Bronchial epithelial cell (primary cell): ENCODE data around the gene ADCY2. TPM values are rescaled to one million over a fixed set of nuclear protein-coding genes. Genes with fewer than 3 reads are reported as not detected.

Experiments used
- DNase-seq: peaks from one replicate; pipeline ENCODE4 v3.0.0-alpha.2; 2010; ENCODE audit warnings: low read depth
- FAIRE-seq: peaks from 2 replicates; lab custom pipeline; 2011; peaks lifted over from hg19 to GRCh38; lab: Jason Lieb, UNC
- H3K27me3 ChIP-seq: 2 replicates; pipeline ENCODE4 v1.5.1; 2011; ENCODE audit warnings: low read length; ENCODE audit not compliant: control insufficient read depth, insufficient read depth
- H3K36me3 ChIP-seq: 2 replicates; pipeline ENCODE4 v1.5.1; 2011; ENCODE audit warnings: low read length; ENCODE audit not compliant: control insufficient read depth, insufficient read depth
- H3K4me3 ChIP-seq: 2 replicates; pipeline ENCODE4 v1.5.1; 2011; ENCODE audit warnings: mild to moderate bottlenecking, low read depth, low read length, control low read depth
- total RNA-seq: library from RNA; depleted of rRNA; stranded (reverse); fragments of >200 nt; gene quantifications from 2 replicates; pipeline ENCODE4 v1.2.1, GENCODE V29; 2014
- TF ChIP-seq, protein P1 (sequence below): IDR thresholded peaks from 2 replicates; pipeline ENCODE4 v1.5.1; 2011; ENCODE audit warnings: mild to moderate bottlenecking, moderate library complexity, low read length, control low read depth, inconsistent platforms; ENCODE audit not compliant: insufficient read depth, severe bottlenecking

Gene ADCY2
- total RNA-seq, 1 donor from 2014 or later: under 0.01 TPM

- no peaks in the 10 kb centered on the region for H3K27me3 ChIP-seq
- no peak overlapping the region for H3K4me3 ChIP-seq
- H3K36me3 ChIP-seq: no peaks in the 10 kb centered on the region
- no peak for DNase-seq
- TF ChIP-seq, protein P1, sequence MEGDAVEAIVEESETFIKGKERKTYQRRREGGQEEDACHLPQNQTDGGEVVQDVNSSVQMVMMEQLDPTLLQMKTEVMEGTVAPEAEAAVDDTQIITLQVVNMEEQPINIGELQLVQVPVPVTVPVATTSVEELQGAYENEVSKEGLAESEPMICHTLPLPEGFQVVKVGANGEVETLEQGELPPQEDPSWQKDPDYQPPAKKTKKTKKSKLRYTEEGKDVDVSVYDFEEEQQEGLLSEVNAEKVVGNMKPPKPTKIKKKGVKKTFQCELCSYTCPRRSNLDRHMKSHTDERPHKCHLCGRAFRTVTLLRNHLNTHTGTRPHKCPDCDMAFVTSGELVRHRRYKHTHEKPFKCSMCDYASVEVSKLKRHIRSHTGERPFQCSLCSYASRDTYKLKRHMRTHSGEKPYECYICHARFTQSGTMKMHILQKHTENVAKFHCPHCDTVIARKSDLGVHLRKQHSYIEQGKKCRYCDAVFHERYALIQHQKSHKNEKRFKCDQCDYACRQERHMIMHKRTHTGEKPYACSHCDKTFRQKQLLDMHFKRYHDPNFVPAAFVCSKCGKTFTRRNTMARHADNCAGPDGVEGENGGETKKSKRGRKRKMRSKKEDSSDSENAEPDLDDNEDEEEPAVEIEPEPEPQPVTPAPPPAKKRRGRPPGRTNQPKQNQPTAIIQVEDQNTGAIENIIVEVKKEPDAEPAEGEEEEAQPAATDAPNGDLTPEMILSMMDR: no peak
- no peak for FAIRE-seq
Observed at GRCh38 chr5:7537573-7537972, 141.6 kb downstream of the ADCY2 start.

DNA sequence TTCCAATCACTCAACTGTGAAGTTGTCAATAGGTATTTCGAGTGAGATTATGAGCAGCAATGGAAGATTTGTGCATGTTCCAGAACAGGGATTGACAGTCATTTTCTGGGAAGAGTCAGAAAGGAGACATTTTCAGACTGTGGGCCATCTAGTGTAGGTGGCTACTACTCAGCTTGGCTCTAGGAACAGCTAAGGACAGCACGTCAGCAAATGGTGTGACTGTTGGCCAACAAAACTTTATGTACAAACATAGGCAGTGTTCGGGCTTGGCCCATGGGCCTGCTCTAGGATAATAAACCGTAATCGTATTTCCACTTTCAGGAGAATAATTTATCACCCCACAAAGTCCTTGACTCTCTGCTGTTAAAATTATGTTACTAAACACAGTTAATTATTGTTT lies 143.6 kb downstream of the ADCY2 start:
- FAIRE-seq (no peak), DNase-seq (no peak)
- no peaks in the 10 kb centered on the region for H3K36me3 ChIP-seq
- H3K4me3 ChIP-seq: no peak overlapping the region
- TF ChIP-seq, protein P1: no peak
- H3K27me3 ChIP-seq: no peaks in the 10 kb centered on the region

- H3K4me3 ChIP-seq: no peak overlapping the region
- H3K27me3 ChIP-seq: no peaks in the 10 kb centered on the region
- no peaks in the 10 kb centered on the region for H3K36me3 ChIP-seq
- DNase-seq: no peak
- FAIRE-seq: no peak
- TF ChIP-seq, protein P1: no peak
Observed at GRCh38 chr5:7540736-7541485, 145.0 kb downstream of the ADCY2 start.

- Histone ChIP-seq H3K4me3 (no peak overlapping the region), H3K27me3 (no peaks in the 10 kb centered on the region), H3K36me3 (no peaks in the 10 kb centered on the region)
- TF ChIP-seq, protein P1: no peak
- DNase-seq (peak; percentile 1), FAIRE-seq (no peak)
Observed at GRCh38 chr5:7541898-7542297, 146.0 kb downstream of the ADCY2 start.

DNA sequence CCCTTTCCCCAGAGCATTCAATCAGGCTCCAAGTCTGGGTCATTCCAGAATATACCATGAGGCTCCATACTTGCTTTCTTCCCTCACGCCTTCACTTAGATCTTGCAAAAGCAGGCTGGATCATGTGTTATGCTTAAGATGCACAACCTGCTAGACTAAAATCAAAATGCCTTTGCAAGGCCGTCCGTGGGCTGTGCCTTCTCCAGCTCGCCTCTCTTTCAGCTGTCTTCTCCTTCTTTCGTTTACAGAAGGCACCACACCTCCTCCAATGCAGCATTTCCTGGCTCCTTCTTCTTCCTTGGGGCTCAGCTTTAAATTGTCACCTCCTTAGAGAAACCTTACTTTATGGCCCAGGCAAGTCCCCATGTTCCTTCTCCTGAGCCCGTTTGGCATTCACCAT lies 150.6 kb downstream of the ADCY2 start:
- FAIRE-seq (no peak), DNase-seq (no peak)
- TF ChIP-seq, protein P1: no peak
- H3K4me3 ChIP-seq: no peak overlapping the region
- no peaks in the 10 kb centered on the region for H3K27me3 ChIP-seq
- no peaks in the 10 kb centered on the region for H3K36me3 ChIP-seq

- Histone ChIP-seq H3K4me3 (no peak overlapping the region), H3K27me3 (no peaks in the 10 kb centered on the region), H3K36me3 (no peaks in the 10 kb centered on the region)
- TF ChIP-seq, protein P1: no peak
- DNase-seq: no peak
- FAIRE-seq: no peak
Observed at GRCh38 chr5:7548596-7548995, 152.7 kb downstream of the ADCY2 start.
